IPS-15b (cell line): Measurements from ENCODE around the gene BCL11A.

Source experiments
- H3K27me3 ChIP-seq: one replicate; pipeline ENCODE4 v1.6.1; 2013; ENCODE audit warnings: low read length; ENCODE audit not compliant: control insufficient read depth, insufficient read depth
- H3K36me3 ChIP-seq: one replicate; pipeline ENCODE4 v1.6.1; 2013; ENCODE audit warnings: low read length; ENCODE audit not compliant: control insufficient read depth, insufficient read depth
- H3K4me1 ChIP-seq: one replicate; pipeline ENCODE4 v1.6.1; 2013; ENCODE audit warnings: mild to moderate bottlenecking, low read length; ENCODE audit not compliant: control insufficient read depth, insufficient read depth
- H3K4me3 ChIP-seq: one replicate; pipeline ENCODE4 v1.5.1; 2013; ENCODE audit warnings: low read depth, low read length
- H3K9ac ChIP-seq: one replicate; pipeline ENCODE4 v1.6.1; 2013; ENCODE audit warnings: low read depth, mild to moderate bottlenecking, low read length
- H3K9me3 ChIP-seq: one replicate; pipeline ENCODE4 v1.6.1; 2013; ENCODE audit warnings: mild to moderate bottlenecking, low read length; ENCODE audit not compliant: control insufficient read depth, insufficient read depth

The BCL11A gene

GRCh38 chr2:60441800-60442199, 111.7 kb downstream of the BCL11A start:
- Histone ChIP-seq H3K27me3 (no peaks in the 10 kb centered on the region), H3K4me1 (peaks cover 14% of the 10 kb centered on the region), H3K9ac (no peak overlapping the region)

GRCh38 chr2:60440767-60441163, 112.7 kb downstream of the BCL11A start:
- Histone ChIP-seq H3K9ac (no peak overlapping the region), H3K4me1 (peaks cover 13% of the 10 kb centered on the region), H3K36me3 (no peaks in the 10 kb centered on the region), H3K9me3 (no peaks in the 10 kb centered on the region), H3K27me3 (no peaks in the 10 kb centered on the region), H3K4me3 (no peak overlapping the region)

More at GRCh38 chr2:60441800-60442199, 111.7 kb downstream of the BCL11A start:
- Histone ChIP-seq H3K9me3 (no peaks in the 10 kb centered on the region), H3K4me3 (no peak overlapping the region), H3K36me3 (no peaks in the 10 kb centered on the region)

- no peaks in the 10 kb centered on the region for H3K27me3 ChIP-seq
- H3K9me3 ChIP-seq: no peaks in the 10 kb centered on the region
- H3K4me3 ChIP-seq: no peak overlapping the region
- H3K4me1 ChIP-seq: peaks cover 13% of the 10 kb centered on the region
- H3K9ac ChIP-seq: no peak overlapping the region
- H3K36me3 ChIP-seq: no peaks in the 10 kb centered on the region
These were observed 113.2 kb downstream of the BCL11A start for GRCh38 chr2:60440079-60440766.

- Histone ChIP-seq H3K4me3 (no peak overlapping the region), H3K9ac (no peak overlapping the region), H3K4me1 (peaks cover 13% of the 10 kb centered on the region), H3K27me3 (no peaks in the 10 kb centered on the region), H3K9me3 (no peaks in the 10 kb centered on the region), H3K36me3 (no peaks in the 10 kb centered on the region)
These were observed 114.1 kb downstream of the BCL11A start for GRCh38 chr2:60439219-60439974.

GRCh38 chr2:60438653-60439052, 114.8 kb downstream of the BCL11A start:
- Histone ChIP-seq H3K4me1 (peaks cover 13% of the 10 kb centered on the region), H3K27me3 (no peaks in the 10 kb centered on the region), H3K9ac (no peak overlapping the region), H3K36me3 (no peaks in the 10 kb centered on the region), H3K4me3 (no peak overlapping the region), H3K9me3 (no peaks in the 10 kb centered on the region)

GRCh38 chr2:60438131-60438530, 115.3 kb downstream of the BCL11A start:
- no peaks in the 10 kb centered on the region for H3K9me3 ChIP-seq
- no peaks in the 10 kb centered on the region for H3K27me3 ChIP-seq
- no peaks in the 10 kb centered on the region for H3K36me3 ChIP-seq
- H3K4me3 ChIP-seq: no peak overlapping the region
- H3K4me1 ChIP-seq: peaks cover 11% of the 10 kb centered on the region
- no peak overlapping the region for H3K9ac ChIP-seq

- H3K4me1 ChIP-seq: peaks cover 17% of the 10 kb centered on the region
- H3K27me3 ChIP-seq: no peaks in the 10 kb centered on the region
- no peaks in the 10 kb centered on the region for H3K36me3 ChIP-seq
- H3K9ac ChIP-seq: no peak overlapping the region
- no peaks in the 10 kb centered on the region for H3K9me3 ChIP-seq
- no peak overlapping the region for H3K4me3 ChIP-seq
These were observed 116.3 kb downstream of the BCL11A start for GRCh38 chr2:60437080-60437696.

GRCh38 chr2:60433018-60433596, 120.3 kb downstream of the BCL11A start:
- peaks cover 13% of the 10 kb centered on the region for H3K4me1 ChIP-seq
- no peaks in the 10 kb centered on the region for H3K9me3 ChIP-seq
- H3K9ac ChIP-seq: no peak overlapping the region
- H3K36me3 ChIP-seq: no peaks in the 10 kb centered on the region
- no peak overlapping the region for H3K4me3 ChIP-seq
- no peaks in the 10 kb centered on the region for H3K27me3 ChIP-seq

GRCh38 chr2:60432035-60432601, 121.3 kb downstream of the BCL11A start:
- Histone ChIP-seq H3K36me3 (no peaks in the 10 kb centered on the region), H3K9me3 (no peaks in the 10 kb centered on the region), H3K4me3 (no peak overlapping the region), H3K9ac (no peak overlapping the region), H3K4me1 (peaks cover 8% of the 10 kb centered on the region), H3K27me3 (no peaks in the 10 kb centered on the region)

- H3K4me1 ChIP-seq: peaks cover 8% of the 10 kb centered on the region
- no peaks in the 10 kb centered on the region for H3K27me3 ChIP-seq
- no peak overlapping the region for H3K9ac ChIP-seq
- H3K36me3 ChIP-seq: peaks cover 7% of the 10 kb centered on the region
- no peak overlapping the region for H3K4me3 ChIP-seq
- no peaks in the 10 kb centered on the region for H3K9me3 ChIP-seq
These were observed 123.8 kb downstream of the BCL11A start for GRCh38 chr2:60429681-60430080.

- peaks cover 18% of the 10 kb centered on the region for H3K4me1 ChIP-seq
These were observed 126.6 kb downstream of the BCL11A start for GRCh38 chr2:60426880-60427279.

More at GRCh38 chr2:60426880-60427279, 126.6 kb downstream of the BCL11A start:
- no peaks in the 10 kb centered on the region for H3K9me3 ChIP-seq
- peaks cover 8% of the 10 kb centered on the region for H3K36me3 ChIP-seq
- no peak overlapping the region for H3K4me3 ChIP-seq
- H3K27me3 ChIP-seq: no peaks in the 10 kb centered on the region
- no peak overlapping the region for H3K9ac ChIP-seq
